Mesothelial cell of epicardium (in vitro differentiated cells): ENCODE results near the gene LRIG1. TPM values are rescaled to one million over a fixed set of nuclear protein-coding genes. Genes with fewer than 3 reads are reported as not detected.

Experiments used
- DNase-seq, 2 experiments: peaks; one replicate each; pipeline ENCODE4 v3.0.0; 2021; ENCODE audit warnings: low spot score in 2 of 2; ENCODE audit not compliant: unreplicated experiment in 2 of 2
- H3K27ac Mint-ChIP-seq: 2 replicates; pipeline ENCODE4 v1.8.0; 2021; ENCODE audit warnings: mixed read lengths
- H3K27me3 Mint-ChIP-seq: 2 replicates; pipeline ENCODE4 v1.8.0; 2021; ENCODE audit warnings: low read depth, mixed read lengths
- H3K36me3 Mint-ChIP-seq: 2 replicates; pipeline ENCODE4 v1.8.0; 2021; ENCODE audit warnings: mixed read lengths
- H3K4me1 Mint-ChIP-seq: 2 replicates; pipeline ENCODE4 v1.8.0; 2021; ENCODE audit warnings: mixed read lengths
- H3K4me3 Mint-ChIP-seq: 2 replicates; pipeline ENCODE4 v1.8.0; 2021; ENCODE audit warnings: mild to moderate bottlenecking, moderate library complexity, mixed read lengths
- H3K9me3 Mint-ChIP-seq: 2 replicates; pipeline ENCODE4 v1.8.0; 2021; ENCODE audit warnings: mixed read lengths
- CTCF ChIP-seq: fragments of 200-600 bp; sonication (generic); IDR thresholded peaks from one replicate; pipeline ENCODE4 v1.5.0; 2021; ENCODE audit warnings: antibody characterized with exemption; ENCODE audit not compliant: unreplicated experiment
- total RNA-seq: library from RNA; stranded (reverse); gene quantifications from 3 replicates; pipeline ENCODE4 v1.2.1, GENCODE V29; 2021

LRIG1 gene
- total RNA-seq, 1 donor from 2014 or later = 5.5 TPM

GRCh38 chr3:66381626-66382025, 119.2 kb downstream of the LRIG1 start:
- H3K9me3 Mint-ChIP-seq = peaks cover 16% of the 10 kb centered on the region
- no peaks in the 10 kb centered on the region for H3K27me3 Mint-ChIP-seq
- H3K4me1 Mint-ChIP-seq = peaks cover 3% of the 10 kb centered on the region
- TF ChIP-seq CTCF = no peak
- peaks cover 61% of the 10 kb centered on the region for H3K36me3 Mint-ChIP-seq
- no peak overlapping the region for H3K4me3 Mint-ChIP-seq
- no peak for DNase-seq
- H3K27ac Mint-ChIP-seq = no peak overlapping the region

- no peak for DNase-seq
- TF ChIP-seq CTCF = no peak
- peaks cover 13% of the 10 kb centered on the region for H3K9me3 Mint-ChIP-seq
- no peak overlapping the region for H3K27ac Mint-ChIP-seq
- H3K4me1 Mint-ChIP-seq = peaks cover 3% of the 10 kb centered on the region
- H3K27me3 Mint-ChIP-seq = no peaks in the 10 kb centered on the region
- peaks cover 56% of the 10 kb centered on the region for H3K36me3 Mint-ChIP-seq
- H3K4me3 Mint-ChIP-seq = no peak overlapping the region
Observed at GRCh38 chr3:66380200-66380932, 120.5 kb downstream of the LRIG1 start.

DNA sequence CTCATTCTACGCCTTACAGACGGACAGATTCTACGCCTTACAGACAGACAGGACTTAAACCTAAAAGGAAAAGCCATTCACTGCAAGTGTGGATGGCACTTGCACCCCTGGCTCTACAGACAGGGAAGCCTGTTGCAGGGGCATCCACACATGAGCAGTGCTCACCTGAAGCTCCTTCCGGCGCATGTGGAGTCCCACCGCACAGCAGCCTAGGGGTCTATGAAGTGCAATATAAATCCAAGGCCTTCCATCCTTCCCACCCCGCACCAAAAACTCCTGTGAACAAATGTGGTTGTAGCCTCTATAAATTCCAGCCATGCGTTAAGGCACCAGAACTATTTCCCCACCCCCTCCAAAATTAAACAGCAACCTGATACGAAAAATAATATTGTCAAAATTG, 121.3 kb downstream of the LRIG1 start:
- Mint-ChIP-seq H3K36me3 (peaks cover 50% of the 10 kb centered on the region), H3K4me3 (no peak overlapping the region), H3K27me3 (no peaks in the 10 kb centered on the region), H3K4me1 (peaks cover 3% of the 10 kb centered on the region), H3K9me3 (peaks cover 12% of the 10 kb centered on the region), H3K27ac (no peak overlapping the region)
- DNase-seq = no peak
- no peak for TF ChIP-seq CTCF

GRCh38 chr3:66378256-66378655, 122.6 kb downstream of the LRIG1 start:
- no peak overlapping the region for H3K27ac Mint-ChIP-seq
- no peak for DNase-seq
- no peak overlapping the region for H3K4me3 Mint-ChIP-seq

DNA sequence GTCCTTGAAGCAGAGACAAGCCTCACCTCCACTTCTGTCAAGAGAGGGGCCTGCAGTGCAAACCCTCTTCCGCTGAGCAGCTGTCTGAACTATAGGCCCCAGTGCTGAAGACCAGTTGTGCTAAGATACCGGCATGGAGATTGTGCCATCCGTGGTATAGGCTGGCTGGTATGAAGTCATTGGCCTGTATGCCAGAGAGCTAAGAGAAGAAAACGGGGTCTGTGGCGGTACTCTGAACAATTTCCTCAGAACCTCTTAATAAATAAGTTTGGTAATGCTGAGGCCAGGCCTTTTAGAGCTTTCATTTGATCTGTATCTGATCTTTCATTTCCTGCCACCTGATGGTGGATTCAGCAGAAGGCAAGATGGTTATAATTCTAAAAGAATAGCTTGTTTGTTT, 123.0 kb downstream of the LRIG1 start:
- peaks cover 35% of the 10 kb centered on the region for H3K36me3 Mint-ChIP-seq

More at GRCh38 chr3:66378256-66378655, 122.6 kb downstream of the LRIG1 start:
- Mint-ChIP-seq H3K9me3 (no peaks in the 10 kb centered on the region), H3K4me1 (peaks cover 3% of the 10 kb centered on the region), H3K36me3 (peaks cover 36% of the 10 kb centered on the region), H3K27me3 (no peaks in the 10 kb centered on the region)
- peak; percentile 56 for TF ChIP-seq CTCF

More for the DNA sequence above, 123.0 kb downstream of the LRIG1 start:
- Mint-ChIP-seq H3K27me3 (no peaks in the 10 kb centered on the region), H3K4me3 (no peak overlapping the region), H3K27ac (no peak overlapping the region), H3K9me3 (no peaks in the 10 kb centered on the region), H3K4me1 (peaks cover 3% of the 10 kb centered on the region)
- no peak for TF ChIP-seq CTCF
- DNase-seq = no peak
